Suppressor macrophage treated with lipopolysaccharide for 1 hour (primary cell): Measurements from ENCODE around the gene ALDH3A2.
"Not testable (repeated sequence)": the region's sequence is repeated elsewhere in the genome, so short reads cannot be mapped to it uniquely, and the experiment has no call there.

Experiments used
- DNase-seq, 3 donors: peaks; one replicate each; pipeline ENCODE4 v3.0.0-alpha.2; 2020 to 2022

The ALDH3A2 gene

DNA sequence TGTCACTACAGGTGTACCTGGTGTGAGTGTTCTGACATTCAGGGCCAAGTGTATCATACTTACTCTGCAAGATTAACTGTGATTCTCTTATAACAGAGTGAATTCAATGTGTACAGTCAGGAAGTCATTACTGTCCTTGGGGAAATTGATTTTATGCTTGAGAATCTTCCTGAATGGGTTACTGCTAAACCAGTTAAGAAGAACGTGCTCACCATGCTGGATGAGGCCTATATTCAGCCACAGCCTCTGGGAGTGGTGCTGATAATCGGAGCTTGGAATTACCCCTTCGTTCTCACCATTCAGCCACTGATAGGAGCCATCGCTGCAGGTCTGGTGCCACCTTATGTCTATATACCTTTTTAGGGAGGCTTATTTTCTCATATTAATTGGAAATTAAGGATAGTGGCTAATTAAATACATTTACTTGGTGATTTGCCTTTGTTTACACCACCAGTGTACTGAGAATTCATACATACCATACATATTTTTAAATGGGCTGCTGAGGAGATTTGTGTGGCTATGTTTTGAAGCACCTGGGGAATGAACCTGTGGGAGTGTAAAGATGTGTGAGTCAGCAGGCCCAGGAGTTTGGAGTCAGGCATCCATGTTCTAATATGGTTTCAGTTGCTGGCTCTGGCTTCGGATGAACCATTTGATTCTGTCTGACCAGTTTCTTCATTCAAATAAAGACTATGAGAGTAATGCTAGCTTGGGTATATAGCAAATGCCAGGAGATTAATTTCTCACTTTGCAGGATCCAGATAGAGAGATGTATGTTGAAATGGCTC, 3.1 kb downstream of the ALDH3A2 start:
- DNase-seq = no peak

DNA sequence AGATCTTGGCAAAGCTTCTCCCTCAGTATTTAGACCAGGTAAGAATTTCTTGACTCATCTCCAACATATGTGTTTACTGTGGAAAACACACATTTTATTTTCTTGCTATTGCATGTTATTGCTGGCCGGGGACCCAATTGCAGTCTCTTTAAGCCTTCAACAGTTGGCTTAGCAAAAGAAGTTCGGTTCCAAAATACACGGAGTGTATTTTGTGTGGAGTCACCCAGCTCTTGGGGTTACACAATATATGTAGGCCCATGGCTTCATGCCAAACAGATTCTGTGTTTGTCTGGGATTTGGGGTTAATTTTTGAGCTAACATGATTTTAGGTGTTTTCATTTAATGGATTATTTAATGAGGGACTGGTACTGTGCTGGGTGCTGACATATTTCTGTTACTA, 4.0 kb downstream of the ALDH3A2 start:
- DNase-seq = no peak

DNA sequence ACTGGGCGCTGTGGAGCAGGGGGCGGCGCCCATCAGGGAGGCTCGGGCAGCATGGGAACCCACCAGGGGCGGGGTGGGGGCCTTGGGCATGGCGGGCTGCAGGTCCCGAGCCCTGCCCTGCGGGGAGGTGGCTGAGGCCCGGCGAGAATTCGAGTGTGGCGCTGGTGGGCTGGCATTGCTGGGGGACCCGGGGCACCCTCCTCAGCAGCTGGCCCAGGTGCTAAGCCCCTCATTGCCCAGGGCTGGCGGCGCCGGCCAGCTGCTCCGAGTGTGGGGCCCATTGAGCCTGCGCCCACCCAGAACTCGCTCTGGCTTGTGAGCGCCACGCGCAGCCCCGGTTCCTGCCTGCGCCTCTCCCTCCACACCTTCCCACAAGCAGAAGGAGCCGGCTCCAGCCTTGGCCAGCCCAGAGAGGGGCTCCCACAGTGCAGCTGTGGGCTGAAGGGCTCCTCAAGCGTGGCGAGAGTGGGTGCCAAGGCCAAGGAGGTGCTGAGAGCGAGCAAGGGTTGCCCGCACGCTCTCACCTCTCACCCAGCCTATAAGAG, 5.9 kb downstream of the ALDH3A2 start:
- no peak for DNase-seq

- DNase-seq = peak in 1 of 3 donors; percentile 41
Measured at GRCh38 chr17:19654896-19655295, 6.3 kb downstream of the ALDH3A2 start.

DNA sequence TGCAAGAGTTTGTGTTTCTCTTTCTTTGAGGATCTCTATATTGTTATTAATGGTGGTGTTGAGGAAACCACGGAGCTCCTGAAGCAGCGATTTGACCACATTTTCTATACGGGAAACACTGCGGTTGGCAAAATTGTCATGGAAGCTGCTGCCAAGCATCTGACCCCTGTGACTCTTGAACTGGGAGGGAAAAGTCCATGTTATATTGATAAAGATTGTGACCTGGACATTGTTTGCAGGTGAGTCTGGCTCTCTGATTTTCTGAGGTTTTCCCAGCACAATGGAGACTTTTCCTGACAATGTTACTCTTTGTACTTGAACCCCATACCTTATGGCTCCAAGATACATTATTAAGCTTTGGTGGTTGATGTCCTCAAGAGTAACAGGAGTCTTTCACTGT, 7.8 kb downstream of the ALDH3A2 start:
- no peak for DNase-seq

DNA sequence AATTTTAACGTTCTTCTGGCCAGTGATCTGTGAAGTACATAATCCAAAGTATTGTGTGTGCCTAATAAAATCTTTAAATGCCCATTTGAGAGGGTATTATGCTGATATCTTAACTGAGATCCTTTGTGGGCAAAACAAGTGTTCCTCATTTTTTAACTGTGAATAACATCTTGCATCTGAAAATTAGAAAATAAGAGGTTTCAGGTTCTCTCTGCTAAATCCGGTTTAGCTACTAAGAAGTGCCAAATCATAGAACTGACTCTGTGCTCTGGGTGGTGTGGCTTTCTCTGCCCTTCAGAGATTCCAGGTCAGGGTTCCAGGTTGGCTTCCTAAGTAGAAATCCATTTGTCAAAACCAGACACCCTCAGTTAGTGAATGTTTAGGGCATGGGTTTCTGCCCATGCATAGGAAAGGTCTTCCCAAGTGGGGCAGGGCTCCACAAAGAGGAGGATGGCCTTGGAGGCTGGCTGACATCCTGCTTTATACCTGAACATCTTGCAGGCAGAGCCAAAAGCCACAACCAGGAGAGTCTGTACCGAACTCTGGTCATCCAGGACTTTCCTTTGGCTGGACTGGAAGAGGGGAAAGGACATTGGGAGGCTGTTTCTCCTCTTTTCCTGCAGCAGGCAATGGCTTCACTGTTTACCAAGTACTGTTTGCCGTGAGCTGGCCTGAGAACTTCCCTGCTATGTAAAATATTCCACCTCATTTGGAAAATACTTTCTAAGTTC, 8.5 kb downstream of the ALDH3A2 start:
- DNase-seq = peak in 1 of 3 donors; percentile 23

DNA sequence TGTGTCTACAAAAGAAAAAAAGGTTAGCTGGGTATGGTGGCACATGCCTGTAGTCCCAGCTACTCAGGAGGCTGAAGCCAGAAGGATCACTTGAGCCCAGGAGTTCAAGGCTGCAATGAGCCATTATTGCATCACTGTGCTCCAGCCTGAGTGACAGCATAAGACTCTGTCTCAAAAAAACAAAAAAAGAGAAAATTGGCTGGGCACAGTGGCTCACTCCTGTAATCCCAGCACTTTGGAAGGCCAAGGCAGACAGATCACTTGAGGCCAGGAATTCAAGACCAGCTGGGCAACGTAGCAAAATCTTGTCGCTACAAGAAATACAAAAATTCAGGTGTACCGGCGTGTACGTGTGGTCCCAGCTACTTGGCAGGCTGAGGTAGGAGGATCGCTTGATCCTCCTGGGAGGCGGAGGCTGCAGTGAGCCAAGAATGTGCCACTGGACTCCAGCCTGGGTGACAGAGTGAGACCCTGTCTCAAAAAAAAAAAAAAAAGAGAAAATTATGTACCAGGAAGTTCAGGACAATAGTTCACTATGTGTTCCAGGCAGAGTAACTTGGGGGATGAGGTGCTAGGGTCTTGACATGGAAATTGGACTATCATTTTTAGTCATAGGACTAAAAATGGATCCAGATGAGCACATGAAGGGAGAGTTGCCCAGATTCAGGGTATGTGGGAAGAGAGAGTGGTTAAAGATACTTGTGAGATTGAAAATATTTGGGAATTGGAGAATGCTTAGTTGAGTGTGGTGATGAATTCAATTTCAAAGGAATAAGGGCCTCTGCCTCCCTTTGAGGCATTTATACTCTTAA, 11.0 kb downstream of the ALDH3A2 start:
- no peak for DNase-seq

- no peak for DNase-seq
Measured at GRCh38 chr17:19660219-19660870, 11.8 kb downstream of the ALDH3A2 start.

DNA sequence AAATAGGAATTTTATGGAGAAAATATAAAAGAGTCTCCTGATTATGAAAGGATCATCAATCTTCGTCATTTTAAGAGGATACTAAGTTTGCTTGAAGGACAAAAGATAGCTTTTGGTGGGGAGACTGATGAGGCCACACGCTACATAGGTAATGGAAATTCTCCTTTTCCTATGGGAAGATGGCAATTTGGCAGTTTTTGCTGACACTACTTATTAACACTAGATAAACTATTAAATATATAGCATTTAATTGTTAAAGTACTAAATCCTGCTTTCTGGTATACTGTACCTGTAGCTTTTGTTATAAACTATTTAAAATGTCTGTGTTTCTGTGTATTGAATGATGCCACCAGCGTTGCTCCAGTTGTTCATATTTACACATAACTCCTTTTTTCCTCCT, 12.6 kb downstream of the ALDH3A2 start:
- DNase-seq = no peak

DNA sequence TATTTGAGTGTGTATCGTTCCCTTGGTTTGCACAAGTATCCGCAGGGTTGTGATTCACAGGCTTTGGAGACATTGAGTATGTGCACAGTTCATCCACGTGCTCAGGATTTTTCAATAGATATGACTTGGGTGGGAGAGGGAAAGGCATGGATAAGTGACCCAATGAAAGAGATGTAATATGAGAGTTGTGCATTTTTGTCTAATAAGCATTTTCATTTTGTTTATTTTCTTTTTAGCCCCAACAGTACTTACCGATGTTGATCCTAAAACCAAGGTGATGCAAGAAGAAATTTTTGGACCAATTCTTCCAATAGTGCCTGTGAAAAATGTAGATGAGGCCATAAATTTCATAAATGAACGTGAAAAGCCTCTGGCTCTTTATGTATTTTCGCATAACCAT, 14.5 kb downstream of the ALDH3A2 start:
- no peak for DNase-seq

DNA sequence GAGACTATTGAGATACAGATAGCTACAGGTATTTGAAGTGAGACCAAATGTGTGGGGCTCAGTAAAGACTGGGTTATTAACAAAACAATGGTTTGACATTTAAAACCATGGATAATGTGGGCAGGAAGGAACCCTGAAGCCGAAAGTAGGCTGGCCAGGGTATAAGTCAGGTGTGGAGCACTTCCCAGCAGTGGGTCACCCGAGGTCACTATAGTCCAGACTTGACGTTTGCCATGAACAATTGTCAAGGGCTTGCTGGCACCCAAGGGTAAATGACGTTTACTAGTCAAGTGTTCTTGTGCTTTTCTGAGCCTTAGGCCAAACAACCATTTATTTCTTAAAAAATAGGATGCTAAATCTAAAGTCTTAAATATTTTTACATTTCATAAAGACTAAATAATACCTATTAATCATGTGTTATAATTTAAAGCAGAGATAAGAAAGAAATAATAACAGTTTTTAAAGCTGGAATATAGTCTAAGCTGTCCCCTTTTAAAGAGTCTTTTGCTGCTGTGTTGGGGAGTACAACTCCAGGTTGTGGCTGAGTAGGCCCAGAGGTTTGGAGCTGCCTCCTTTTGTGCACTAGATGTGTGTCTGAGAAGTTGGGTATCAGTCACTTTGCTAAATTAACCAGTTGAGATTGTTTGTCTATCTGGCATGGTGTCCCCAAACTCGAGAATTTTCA, 15.7 kb downstream of the ALDH3A2 start:
- DNase-seq = no peak

- DNase-seq = no peak
Measured at GRCh38 chr17:19664821-19665181, 16.2 kb downstream of the ALDH3A2 start.

GRCh38 chr17:19669680-19670079, 21.1 kb downstream of the ALDH3A2 start:
- DNase-seq = not testable (repeated sequence)

GRCh38 chr17:19670908-19671307, 22.4 kb downstream of the ALDH3A2 start:
- DNase-seq = no peak

- DNase-seq = peak in 1 of 3 donors; percentile 21
Measured at GRCh38 chr17:19671433-19671832, 22.9 kb downstream of the ALDH3A2 start.

- DNase-seq = peak; percentile 63 to 67 (median 66)
Measured at GRCh38 chr17:19672009-19672750, 23.6 kb downstream of the ALDH3A2 start.

- peak in 2 of 3 donors; percentile 16 to 29 for DNase-seq
Measured at GRCh38 chr17:19673623-19674022, 25.1 kb downstream of the ALDH3A2 start.

- DNase-seq = no peak
Measured at GRCh38 chr17:19676896-19677295, 28.3 kb downstream of the ALDH3A2 start.

- no peak for DNase-seq
Measured at GRCh38 chr17:19677736-19678379, 29.3 kb downstream of the ALDH3A2 start.

- no peak for DNase-seq
Measured at GRCh38 chr17:19678581-19679453, 30.3 kb downstream of the ALDH3A2 start.
